ENCODE measurements around the gene FSHR.

The FSHR gene

DNA sequence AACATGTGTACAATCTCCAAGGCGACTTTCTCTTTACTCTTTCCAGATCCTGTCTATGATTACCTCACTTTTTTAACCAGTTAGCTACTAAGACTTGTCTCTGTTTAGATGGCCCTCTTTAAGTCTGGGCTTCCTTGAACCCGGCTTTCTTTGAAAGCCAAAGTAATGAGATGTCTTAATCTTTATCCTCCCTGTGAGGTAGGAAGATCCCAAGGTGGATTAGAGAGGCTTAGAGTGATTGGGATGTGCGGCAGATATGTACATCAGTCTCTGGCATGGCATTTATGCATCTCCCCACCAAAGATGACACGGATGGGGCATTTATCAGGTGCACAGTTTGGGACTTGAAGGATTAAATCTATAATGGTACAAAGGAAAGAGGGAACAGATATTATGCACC lies 186.3 kb downstream of the FSHR start:
- in situ Hi-C loops (cut with HindIII; ENCODE audit: low sequenced_read_pairs), result no loop called here

GRCh38 chr2:48965204-48965603 lies 189.1 kb downstream of the FSHR start:
- in situ Hi-C loops (cut with HindIII; ENCODE audit: low sequenced_read_pairs), result no loop called here

DNA sequence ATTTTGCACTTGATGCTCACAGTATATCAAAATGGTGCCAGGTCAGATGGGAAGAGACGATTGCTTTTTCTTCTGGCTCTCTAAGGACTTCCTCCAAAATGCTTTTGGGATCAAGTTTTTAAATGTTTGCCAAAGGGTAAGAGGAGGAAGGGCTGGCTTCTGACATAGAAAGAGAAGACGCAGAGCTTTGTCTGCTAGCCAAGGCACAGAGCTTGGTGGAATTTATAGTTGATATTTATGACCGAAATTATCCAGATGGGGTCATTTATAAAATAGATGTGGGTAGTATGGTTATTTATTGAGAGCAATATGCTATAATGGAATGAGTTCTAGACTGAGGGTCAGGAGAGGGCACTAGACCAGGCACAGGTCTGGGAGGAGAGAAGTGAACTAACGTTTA lies 193.3 kb downstream of the FSHR start:
- in situ Hi-C loops (cut with HindIII; ENCODE audit: low sequenced_read_pairs), result no loop called here

GRCh38 chr2:48954935-48955334 lies 199.4 kb downstream of the FSHR start:
- in situ Hi-C loops (cut with HindIII; ENCODE audit: low sequenced_read_pairs), result no loop called here

- in situ Hi-C loops (cut with HindIII; ENCODE audit: low sequenced_read_pairs), result no loop called here
Observed at GRCh38 chr2:48954311-48954710, 200.0 kb downstream of the FSHR start.

DNA sequence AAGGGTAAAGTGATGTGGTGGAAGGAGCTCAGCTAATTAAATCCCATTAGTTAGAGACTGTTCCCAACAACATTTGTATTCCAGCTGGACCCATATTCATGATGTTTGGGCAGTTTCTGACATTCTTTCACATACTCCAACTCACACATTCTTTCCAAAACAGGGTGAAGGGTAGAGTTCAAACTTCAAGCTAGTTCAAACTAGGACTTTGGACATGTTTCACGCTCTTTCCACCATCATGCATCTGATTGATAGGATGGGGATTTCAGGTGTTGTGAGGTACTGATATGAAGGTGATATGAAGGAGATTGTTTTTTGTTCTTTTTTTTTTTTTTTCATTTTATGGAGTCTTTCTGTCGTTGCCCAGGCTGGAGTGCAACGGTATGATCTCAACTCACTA lies 201.7 kb downstream of the FSHR start:
- in situ Hi-C loops (cut with HindIII; ENCODE audit: low sequenced_read_pairs), result no loop called here

DNA sequence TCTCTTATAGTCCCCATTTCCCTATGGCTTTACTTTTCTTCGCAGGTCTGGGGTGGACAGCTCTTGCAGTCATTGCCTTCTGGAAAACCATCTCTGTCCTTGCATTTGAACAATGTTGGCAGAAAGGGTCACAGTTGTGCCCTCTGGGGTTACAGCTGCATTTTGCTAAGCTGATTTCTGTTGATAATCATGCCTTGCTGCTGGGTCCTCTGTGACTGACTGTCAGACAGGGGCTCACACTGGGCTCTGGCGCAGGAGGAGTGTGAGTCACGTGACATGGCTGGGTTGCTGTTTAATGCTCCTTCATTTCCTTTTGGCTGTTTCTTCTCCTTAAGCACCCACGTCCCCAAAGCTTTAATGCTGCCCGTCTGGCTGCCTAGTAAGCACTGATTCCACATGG lies 202.2 kb downstream of the FSHR start:
- in situ Hi-C loops (cut with HindIII; ENCODE audit: low sequenced_read_pairs), result no loop called here

DNA sequence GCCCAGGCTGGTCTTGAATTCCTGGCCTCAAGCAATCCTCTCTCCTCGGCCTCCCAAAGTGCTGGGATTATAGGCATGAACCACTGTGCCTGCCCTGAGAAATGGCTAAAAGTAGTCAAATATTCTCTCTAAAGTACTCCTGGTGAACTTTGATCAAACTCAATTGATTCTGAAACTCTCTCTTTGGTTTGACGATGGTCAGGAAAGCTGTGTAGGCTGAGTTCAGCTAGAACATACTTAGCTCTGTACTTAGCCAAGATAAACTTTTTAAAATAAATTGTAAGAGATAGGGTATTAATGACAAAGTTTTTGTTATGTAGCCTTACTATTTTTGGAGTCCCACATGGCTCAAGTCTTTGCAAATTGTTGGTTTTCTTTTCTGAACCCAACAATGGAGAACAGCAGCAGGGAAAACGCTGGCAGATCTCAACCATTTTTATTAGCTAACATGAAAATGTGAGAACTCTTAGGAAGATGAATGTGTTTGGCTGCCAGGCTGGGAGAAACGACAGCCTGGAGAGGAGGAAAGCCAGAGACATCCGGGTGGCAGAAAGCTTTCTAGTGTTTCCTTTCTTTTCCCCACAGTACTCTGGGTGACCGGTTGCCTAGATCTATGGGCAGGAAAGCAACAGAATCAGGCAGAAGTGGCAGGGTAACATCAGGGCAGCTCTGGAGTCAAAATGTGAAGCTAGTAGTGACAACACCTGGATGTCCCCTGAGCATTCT lies 205.8 kb downstream of the FSHR start:
- in situ Hi-C loops (cut with HindIII; ENCODE audit: low sequenced_read_pairs), result no loop called here

DNA sequence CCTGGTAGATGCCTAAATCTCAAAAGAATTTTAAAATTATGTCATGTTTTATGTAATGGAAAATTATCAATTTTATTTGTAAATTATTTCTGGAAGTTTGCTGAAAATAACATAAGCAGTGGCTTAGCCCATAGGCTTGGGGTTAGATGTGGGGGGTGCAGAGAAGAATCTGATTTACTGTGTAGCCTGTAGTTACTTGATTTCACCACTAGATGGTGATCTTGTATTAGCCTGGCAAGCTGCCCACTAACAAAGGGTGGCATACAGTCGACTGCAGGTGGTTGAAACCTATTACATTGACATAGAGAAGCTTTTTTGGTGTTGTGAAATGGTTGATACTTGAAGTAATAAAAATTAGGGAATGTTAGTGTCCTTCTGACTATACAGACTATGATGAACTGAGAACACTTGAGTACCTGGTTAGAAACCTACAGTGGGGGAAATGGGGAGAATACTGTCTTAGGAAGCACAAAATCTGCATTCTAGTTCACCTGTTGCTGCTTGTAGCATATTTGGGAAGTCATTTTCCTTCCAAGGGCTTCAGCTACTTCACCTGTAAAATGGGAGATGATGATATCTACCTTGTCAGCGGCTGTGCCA lies 207.8 kb downstream of the FSHR start:
- in situ Hi-C loops (cut with HindIII; ENCODE audit: low sequenced_read_pairs), result no loop called here

DNA sequence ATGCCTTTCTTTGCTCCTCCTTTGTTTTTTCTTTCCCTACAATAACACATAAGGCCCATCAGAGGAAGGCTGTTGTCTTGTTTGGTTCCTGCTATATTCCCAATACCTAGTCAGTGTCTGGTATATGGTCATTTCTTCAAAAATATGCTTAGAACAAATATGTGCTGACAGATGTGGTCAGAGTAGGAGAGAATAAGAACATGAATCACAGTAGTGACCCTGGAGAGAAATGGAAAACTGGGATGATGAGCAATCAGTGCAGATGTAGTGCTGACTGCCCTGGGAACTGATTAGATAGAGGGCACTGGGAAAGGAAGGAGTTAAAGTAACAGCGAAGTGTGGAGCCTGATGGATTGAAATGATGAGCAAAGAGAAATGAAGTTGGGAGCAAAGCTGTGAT lies 209.4 kb downstream of the FSHR start:
- in situ Hi-C loops (cut with HindIII; ENCODE audit: low sequenced_read_pairs), result no loop called here

GRCh38 chr2:48943436-48943835 lies 210.9 kb downstream of the FSHR start:
- in situ Hi-C loops (cut with HindIII; ENCODE audit: low sequenced_read_pairs), result no loop called here

DNA sequence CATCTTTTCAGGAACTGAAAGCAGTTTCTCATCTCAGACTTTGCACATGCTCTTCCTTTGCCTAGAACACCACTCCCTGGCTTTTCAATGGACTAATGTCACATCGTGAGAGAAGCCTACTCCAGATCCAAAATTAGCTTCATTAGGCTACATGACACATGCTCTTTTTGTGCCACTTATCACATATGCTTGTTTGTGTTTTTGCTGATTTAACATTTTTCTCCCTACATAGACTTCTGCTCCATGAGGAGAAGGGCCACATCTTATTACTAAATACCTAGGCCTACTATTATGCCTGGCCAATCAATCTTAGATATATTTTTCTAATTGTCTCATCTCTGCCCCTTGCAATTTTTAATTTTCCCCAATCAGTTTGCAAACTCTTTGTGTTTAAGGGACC lies 212.4 kb downstream of the FSHR start:
- in situ Hi-C loops (cut with HindIII; ENCODE audit: low sequenced_read_pairs), result no loop called here

- in situ Hi-C loops (cut with HindIII; ENCODE audit: low sequenced_read_pairs), result no loop called here
Observed at GRCh38 chr2:48941456-48941855, 212.9 kb downstream of the FSHR start.

GRCh38 chr2:48940606-48941005 lies 213.7 kb downstream of the FSHR start:
- in situ Hi-C loops (cut with HindIII; ENCODE audit: low sequenced_read_pairs), result no loop called here

DNA sequence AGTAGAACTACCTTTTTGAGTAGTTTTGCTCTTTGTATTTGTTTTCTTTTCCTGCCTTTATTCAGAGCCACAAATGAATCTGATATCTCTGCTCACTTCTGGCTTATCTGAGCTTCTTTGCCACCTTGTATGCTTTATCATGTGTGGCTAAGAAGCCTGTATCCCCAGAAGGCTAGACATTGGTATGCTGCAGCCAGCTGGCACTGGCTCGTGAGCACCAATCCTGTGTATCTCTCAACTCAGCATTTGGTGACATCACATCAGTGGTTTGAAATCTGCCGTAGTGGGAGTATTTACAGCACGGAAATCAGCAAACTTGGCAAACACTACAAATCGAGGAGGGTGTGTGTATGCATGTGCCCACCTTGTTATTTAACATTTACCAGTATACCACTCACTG lies 215.1 kb downstream of the FSHR start:
- in situ Hi-C loops (cut with HindIII; ENCODE audit: low sequenced_read_pairs), result no loop called here

DNA sequence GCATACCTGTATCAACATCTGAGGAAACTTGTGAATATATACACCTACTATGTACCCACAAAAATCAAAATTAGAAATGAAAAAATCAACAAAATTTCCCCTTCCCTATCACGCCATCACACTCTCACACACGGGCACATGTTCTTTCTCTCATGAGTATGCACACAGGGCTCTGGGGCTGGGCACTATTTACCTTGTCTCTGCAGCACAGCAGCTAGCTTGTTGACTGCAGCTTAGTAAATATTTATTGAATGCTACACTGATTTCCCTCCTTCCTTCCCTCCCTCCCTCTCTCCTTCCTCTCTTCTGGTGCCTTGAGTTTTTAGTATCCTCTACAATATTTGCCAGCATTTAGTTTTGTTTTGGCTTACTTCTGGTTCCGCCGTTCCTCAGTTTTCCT lies 216.1 kb downstream of the FSHR start:
- in situ Hi-C loops (cut with HindIII; ENCODE audit: low sequenced_read_pairs), result no loop called here

DNA sequence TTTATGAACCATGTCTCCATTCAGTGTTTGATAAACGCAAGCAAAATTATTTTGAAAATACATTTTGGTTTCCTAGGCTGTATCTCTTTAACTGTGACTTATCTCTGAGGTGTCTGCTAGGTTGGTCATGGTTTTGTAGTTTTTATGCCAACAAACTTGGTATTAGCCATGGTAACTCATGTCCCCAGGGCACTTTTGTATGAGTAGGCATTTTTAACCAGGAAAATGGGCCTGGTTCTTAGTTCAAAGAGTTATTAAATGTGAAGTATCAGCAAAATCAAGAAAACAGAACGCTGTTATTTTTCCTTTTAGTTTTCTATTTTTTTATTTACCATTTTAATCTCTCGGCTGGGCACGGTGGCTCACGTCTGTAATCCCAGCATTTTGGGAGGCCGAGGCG lies 219.5 kb downstream of the FSHR start:
- in situ Hi-C loops (cut with HindIII; ENCODE audit: low sequenced_read_pairs), result no loop called here

DNA sequence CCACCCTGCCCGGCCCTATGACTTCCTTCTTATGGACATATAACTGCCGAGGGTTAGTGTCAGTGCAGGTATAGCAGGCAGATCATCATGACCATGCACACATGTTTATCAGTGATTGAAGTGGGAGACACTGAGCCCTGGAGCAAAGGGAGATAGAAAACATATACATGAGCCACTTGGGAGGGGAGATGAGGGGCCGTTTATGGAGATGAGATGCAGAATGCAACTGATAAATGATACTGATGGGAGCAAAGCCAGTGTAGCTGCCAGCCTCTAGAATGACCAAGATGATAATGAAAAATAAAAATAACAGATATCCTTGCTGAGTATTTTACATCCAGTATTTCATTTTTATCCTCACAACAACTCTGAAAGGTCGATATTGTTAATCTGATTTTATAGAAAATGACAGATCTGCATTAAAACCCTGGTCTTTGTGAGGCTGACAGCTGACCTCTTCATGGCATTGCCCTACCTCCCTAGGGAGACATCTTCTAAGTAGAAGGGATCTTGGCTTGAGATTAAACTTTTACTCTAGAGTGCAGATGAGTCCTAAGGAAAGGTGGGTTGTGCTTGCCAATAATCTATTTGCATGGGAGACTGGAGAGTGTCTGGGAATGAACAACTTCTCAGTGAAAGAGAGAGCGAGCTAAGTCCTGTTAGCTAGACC lies 220.4 kb downstream of the FSHR start:
- in situ Hi-C loops (cut with HindIII; ENCODE audit: low sequenced_read_pairs), result no loop called here

DNA sequence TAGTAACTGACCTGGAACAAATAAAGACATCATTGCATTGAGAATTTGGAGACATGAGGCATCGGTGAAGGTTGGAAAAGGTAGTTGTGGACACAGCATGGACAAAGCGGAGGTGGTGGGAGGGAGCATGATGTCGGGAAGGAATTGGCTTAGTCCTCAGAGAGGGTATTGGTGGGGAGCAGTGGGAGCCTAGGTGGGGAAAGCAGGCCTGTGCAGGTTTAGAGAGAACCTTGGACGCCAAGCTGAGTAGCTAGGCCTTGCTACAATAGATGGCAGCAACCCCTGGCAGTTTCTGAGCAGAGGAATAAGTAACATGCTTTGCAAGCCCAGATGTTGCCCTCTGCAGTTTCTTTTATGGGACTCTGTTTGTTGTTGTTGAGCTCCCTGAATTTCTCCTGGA lies 221.6 kb downstream of the FSHR start:
- in situ Hi-C loops (cut with HindIII; ENCODE audit: low sequenced_read_pairs), result no loop called here

GRCh38 chr2:48929571-48930301 lies 224.6 kb downstream of the FSHR start:
- in situ Hi-C loops (cut with HindIII; ENCODE audit: low sequenced_read_pairs), result no loop called here

- in situ Hi-C loops (cut with HindIII; ENCODE audit: low sequenced_read_pairs), result no loop called here
Observed at GRCh38 chr2:48927355-48927754, 227.0 kb downstream of the FSHR start.

GRCh38 chr2:48915884-48916283 lies 238.4 kb downstream of the FSHR start:
- in situ Hi-C loops (cut with HindIII; ENCODE audit: low sequenced_read_pairs), result loop anchor here (10.0 kb wide), 1 partner anchor 301 kb away; the partner anchor contains the start of gene GTF2A1L

Measured in DLD1 (cell line).